HUDEP-2 (cell line): Measurements from ENCODE around the gene CDH23.
A peak's percentile ranks its signal among the peaks of the same experiment; 100 is the strongest.

Experiments used
- DNase-seq, 76 experiments: peaks; one replicate each; lab custom pipeline; 2025; ENCODE audit not compliant: unreplicated experiment in 76 of 76; lab: John Stamatoyannopoulos, UW

CDH23 gene

GRCh38 chr10:71713135-71714030, 316.7 kb downstream of the CDH23 start:
- DNase-seq, result no peak

- DNase-seq, result no peak
Measured at GRCh38 chr10:71714031-71714410, 317.3 kb downstream of the CDH23 start.

GRCh38 chr10:71714592-71714991, 317.9 kb downstream of the CDH23 start:
- DNase-seq, result no peak

- no peak for DNase-seq
Measured at GRCh38 chr10:71715026-71715425, 318.3 kb downstream of the CDH23 start.

GRCh38 chr10:71715860-71716259, 319.1 kb downstream of the CDH23 start:
- DNase-seq, result no peak

GRCh38 chr10:71716426-71716825, 319.7 kb downstream of the CDH23 start:
- no peak for DNase-seq

- no peak for DNase-seq
Measured at GRCh38 chr10:71717056-71717455, 320.3 kb downstream of the CDH23 start.

GRCh38 chr10:71717551-71717951, 320.8 kb downstream of the CDH23 start:
- DNase-seq, result no peak

- no peak for DNase-seq
Measured at GRCh38 chr10:71718165-71718698, 321.5 kb downstream of the CDH23 start.

GRCh38 chr10:71719042-71719441, 322.3 kb downstream of the CDH23 start:
- DNase-seq, result no peak

- DNase-seq, result no peak
Measured at GRCh38 chr10:71719464-71720201, 322.9 kb downstream of the CDH23 start, which contains the start of gene C10orf105. TSS of gene C10orf105 (minus strand) at chr10:71719778. CDS start at chr10:71716337, 3,441 bp downstream.

- no peak for DNase-seq
Measured at GRCh38 chr10:71720288-71720687, 323.6 kb downstream of the CDH23 start.

- no peak for DNase-seq
Measured at GRCh38 chr10:71721313-71721712, 324.6 kb downstream of the CDH23 start.

- DNase-seq, result no peak
Measured at GRCh38 chr10:71722849-71723248, 326.1 kb downstream of the CDH23 start.

GRCh38 chr10:71723311-71723710, 326.6 kb downstream of the CDH23 start:
- no peak for DNase-seq

GRCh38 chr10:71724539-71724938, 327.8 kb downstream of the CDH23 start:
- DNase-seq, result no peak

GRCh38 chr10:71725249-71725648, 328.5 kb downstream of the CDH23 start:
- no peak for DNase-seq

GRCh38 chr10:71725998-71726579, 329.4 kb downstream of the CDH23 start:
- DNase-seq, result peak in 35 of 76 experiments; percentile 7 to 49 (median 22)

GRCh38 chr10:71726580-71727104, 329.9 kb downstream of the CDH23 start:
- no peak for DNase-seq

- no peak for DNase-seq
Measured at GRCh38 chr10:71727105-71727737, 330.5 kb downstream of the CDH23 start.
